ENCODE results near the gene AOC1. TPM values are rescaled to one million over a fixed set of nuclear protein-coding genes. Genes with fewer than 3 reads are reported as not detected.

Gene AOC1
- total RNA-seq, 1 experiment from 2014 or later = not detected

DNA sequence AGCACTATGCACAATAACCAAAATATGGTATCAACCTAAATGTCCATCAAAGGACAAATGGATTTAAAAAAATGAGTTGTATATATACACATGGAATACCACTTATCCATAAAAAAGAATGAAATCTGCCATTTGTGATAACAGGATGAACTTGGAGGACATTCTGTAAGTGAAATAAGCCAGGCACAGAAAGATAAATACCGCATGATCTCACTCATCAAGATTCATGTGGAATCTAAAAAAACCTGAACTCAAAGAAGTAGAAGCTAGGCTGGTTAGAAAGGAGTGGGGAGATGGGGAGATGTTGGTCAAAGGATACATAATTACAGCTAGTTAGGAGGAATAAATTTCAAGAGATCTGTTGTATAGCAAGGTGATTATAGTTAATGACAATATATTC, 17.3 kb upstream of the AOC1 start:
- no TSS peak for BruUV-seq (replicated peaks)
- DNase-seq (ENCODE audit: low spot score) = no peak
- ChIA-PET POLR2A (ENCODE audit: low non-redundant PET) (no interaction called here), CTCF (no interaction called here)
- Histone ChIP-seq H3K4me1 (ENCODE audit: insufficient read depth, low read length, poor library complexity, severe bottlenecking) (no peaks in the 10 kb centered on the region), H3K9me3 (ENCODE audit: low read depth, low read length, poor library complexity, severe bottlenecking) (no peaks in the 10 kb centered on the region), H3K27ac (ENCODE audit: low read depth, low read length, poor library complexity, severe bottlenecking) (no peak overlapping the region), H3K27me3 (replicated peaks; ENCODE audit: insufficient read depth, low read depth, low read length, poor library complexity) (no peaks in the 10 kb centered on the region), H3K4me3 (ENCODE audit: low read depth, low read length, poor library complexity, severe bottlenecking) (no peak overlapping the region), H3K36me3 (ENCODE audit: insufficient read depth, low read length, poor library complexity, severe bottlenecking) (no peaks in the 10 kb centered on the region)
- intact Hi-C loops (cut with micrococcal nuclease; ENCODE audit: unreplicated experiment) = no loop called here
- TF ChIP-seq CTCF (conservative IDR thresholded peaks at IDR 0.05; ENCODE audit: low read depth, low read length) (no peak), EZH2 (IDR thresholded peaks at IDR 0.05; ENCODE audit: borderline replicate concordance, low read depth, low read length, poor library complexity, severe bottlenecking) (no peak)

GRCh38 chr7:150835702-150836280, 16.5 kb upstream of the AOC1 start:
- no peak overlapping the region for H3K4me3 ChIP-seq (ENCODE audit: low read depth, low read length, poor library complexity, severe bottlenecking)
- CTCF ChIA-PET = no interaction called here

GRCh38 chr7:150838965-150839650, 13.2 kb upstream of the AOC1 start:
- TF ChIP-seq CTCF (conservative IDR thresholded peaks at IDR 0.05; ENCODE audit: low read depth, low read length) (no peak), EZH2 (IDR thresholded peaks at IDR 0.05; ENCODE audit: borderline replicate concordance, low read depth, low read length, poor library complexity, severe bottlenecking) (no peak)
- no peak overlapping the region for H3K4me3 ChIP-seq (ENCODE audit: low read depth, low read length, poor library complexity, severe bottlenecking)
- intact Hi-C loops (cut with micrococcal nuclease; ENCODE audit: unreplicated experiment) = no loop called here
- no peak overlapping the region for H3K27ac ChIP-seq (ENCODE audit: low read depth, low read length, poor library complexity, severe bottlenecking)
- H3K27me3 ChIP-seq (replicated peaks; ENCODE audit: insufficient read depth, low read depth, low read length, poor library complexity) = no peaks in the 10 kb centered on the region
- no TSS peak for BruUV-seq (replicated peaks)
- ChIA-PET CTCF (no interaction called here), POLR2A (ENCODE audit: low non-redundant PET) (no interaction called here)
- no peak for DNase-seq (ENCODE audit: low spot score)
- H3K4me1 ChIP-seq (ENCODE audit: insufficient read depth, low read length, poor library complexity, severe bottlenecking) = no peaks in the 10 kb centered on the region
- no peaks in the 10 kb centered on the region for H3K9me3 ChIP-seq (ENCODE audit: low read depth, low read length, poor library complexity, severe bottlenecking)
- no peaks in the 10 kb centered on the region for H3K36me3 ChIP-seq (ENCODE audit: insufficient read depth, low read length, poor library complexity, severe bottlenecking)

More at GRCh38 chr7:150835702-150836280, 16.5 kb upstream of the AOC1 start:
- DNase-seq (ENCODE audit: low spot score) = no peak
- H3K4me1 ChIP-seq (ENCODE audit: insufficient read depth, low read length, poor library complexity, severe bottlenecking) = no peaks in the 10 kb centered on the region
- no peak overlapping the region for H3K27ac ChIP-seq (ENCODE audit: low read depth, low read length, poor library complexity, severe bottlenecking)
- TF ChIP-seq CTCF (conservative IDR thresholded peaks at IDR 0.05; ENCODE audit: low read depth, low read length) (no peak), EZH2 (IDR thresholded peaks at IDR 0.05; ENCODE audit: borderline replicate concordance, low read depth, low read length, poor library complexity, severe bottlenecking) (no peak)
- no peaks in the 10 kb centered on the region for H3K27me3 ChIP-seq (replicated peaks; ENCODE audit: insufficient read depth, low read depth, low read length, poor library complexity)
- H3K9me3 ChIP-seq (ENCODE audit: low read depth, low read length, poor library complexity, severe bottlenecking) = no peaks in the 10 kb centered on the region
- intact Hi-C loops (cut with micrococcal nuclease; ENCODE audit: unreplicated experiment) = no loop called here
- no TSS peak for BruUV-seq (replicated peaks)
- H3K36me3 ChIP-seq (ENCODE audit: insufficient read depth, low read length, poor library complexity, severe bottlenecking) = no peaks in the 10 kb centered on the region
- POLR2A ChIA-PET (ENCODE audit: low non-redundant PET) = no interaction called here

All from A673 (cell line).